ENCODE data around the gene MAGEB1. TPM values are rescaled to one million over a fixed set of nuclear protein-coding genes. Genes with fewer than 3 reads are reported as not detected.

The MAGEB1 gene
- total and polyA plus RNA-seq, 2 experiments from 2014 or later, result not detected

- no peak overlapping the region for H3K4me3 ChIP-seq
- no peaks in the 10 kb centered on the region for H3K9me3 ChIP-seq (ENCODE audit: low read depth)
- DNase-seq (ENCODE audit: low spot score), result no peak
- H4K20me1 ChIP-seq (ENCODE audit: insufficient read depth, poor library complexity, severe bottlenecking), result no peaks in the 10 kb centered on the region
- no peak overlapping the region for H2AFZ ChIP-seq
- no peak overlapping the region for H3K27ac ChIP-seq
- no peak for TF ChIP-seq EZH2 (IDR thresholded peaks at IDR 0.05; ENCODE audit: borderline replicate concordance)
- H3K79me2 ChIP-seq, result no peaks in the 10 kb centered on the region
- no peaks in the 10 kb centered on the region for H3K36me3 ChIP-seq (replicated peaks; ENCODE audit: insufficient read depth, low read depth)
- H3K27me3 ChIP-seq, result no peaks in the 10 kb centered on the region
- H3K4me1 ChIP-seq (ENCODE audit: insufficient read depth), result no peaks in the 10 kb centered on the region
- 75% methylated on average over 1 of the region's 1 CpG for WGBS (ENCODE audit: low lambda C conversion rate, missing lambda C conversion rate)
- H3K4me2 ChIP-seq, result no peak overlapping the region
- H3K9me2 ChIP-seq (replicated peaks; ENCODE audit: insufficient read depth), result no peaks in the 10 kb centered on the region
These were observed 15.8 kb downstream of the MAGEB1 start for GRCh38 chrX:30262763-30263162.

- WGBS (ENCODE audit: low lambda C conversion rate, missing lambda C conversion rate), result 83% methylated on average over 3 of the region's 3 CpGs
- no peaks in the 10 kb centered on the region for H3K9me3 ChIP-seq (ENCODE audit: low read depth)
These were observed 23.7 kb downstream of the MAGEB1 start for GRCh38 chrX:30270639-30271038.

GRCh38 chrX:30275498-30275897 is 28.6 kb downstream of the MAGEB1 start:
- DNase-seq (ENCODE audit: low spot score), result no peak
- no peaks in the 10 kb centered on the region for H3K79me2 ChIP-seq

More at GRCh38 chrX:30270639-30271038, 23.7 kb downstream of the MAGEB1 start:
- TF ChIP-seq CTCF (IDR thresholded peaks at IDR 0.05; ENCODE audit: poor library complexity) (no peak), EZH2phosphoT487 (IDR thresholded peaks at IDR 0.05; ENCODE audit: low read depth, severe bottlenecking, unreplicated experiment) (no peak), EZH2 (IDR thresholded peaks at IDR 0.05; ENCODE audit: borderline replicate concordance) (no peak)
- Histone ChIP-seq H2AFZ (no peak overlapping the region), H3K27ac (no peak overlapping the region), H3K79me2 (no peaks in the 10 kb centered on the region), H3K27me3 (no peaks in the 10 kb centered on the region), H3K4me2 (no peak overlapping the region), H4K20me1 (ENCODE audit: insufficient read depth, poor library complexity, severe bottlenecking) (no peaks in the 10 kb centered on the region), H3K4me3 (no peak overlapping the region), H3K9me2 (replicated peaks; ENCODE audit: insufficient read depth) (no peaks in the 10 kb centered on the region), H3K36me3 (replicated peaks; ENCODE audit: insufficient read depth, low read depth) (no peaks in the 10 kb centered on the region), H3K4me1 (ENCODE audit: insufficient read depth) (no peaks in the 10 kb centered on the region)
- no peak for DNase-seq (ENCODE audit: low spot score)

GRCh38 chrX:30278365-30278764 is 31.4 kb downstream of the MAGEB1 start:
- no peak overlapping the region for H3K4me3 ChIP-seq
- H3K9me3 ChIP-seq (ENCODE audit: low read depth), result no peaks in the 10 kb centered on the region
- no peaks in the 10 kb centered on the region for H3K79me2 ChIP-seq
- no peak for DNase-seq (ENCODE audit: low spot score)
- H3K4me1 ChIP-seq (ENCODE audit: insufficient read depth), result no peaks in the 10 kb centered on the region
- H3K4me2 ChIP-seq, result no peak overlapping the region
- 57% methylated on average over 1 of the region's 1 CpG for WGBS (ENCODE audit: low lambda C conversion rate, missing lambda C conversion rate)
- H3K27me3 ChIP-seq, result no peaks in the 10 kb centered on the region
- H4K20me1 ChIP-seq (ENCODE audit: insufficient read depth, poor library complexity, severe bottlenecking), result no peaks in the 10 kb centered on the region
- H3K9me2 ChIP-seq (replicated peaks; ENCODE audit: insufficient read depth), result no peaks in the 10 kb centered on the region
- TF ChIP-seq CTCF (IDR thresholded peaks at IDR 0.05; ENCODE audit: poor library complexity) (no peak), EZH2phosphoT487 (IDR thresholded peaks at IDR 0.05; ENCODE audit: low read depth, severe bottlenecking, unreplicated experiment) (no peak), EZH2 (IDR thresholded peaks at IDR 0.05; ENCODE audit: borderline replicate concordance) (no peak)
- H3K36me3 ChIP-seq (replicated peaks; ENCODE audit: insufficient read depth, low read depth), result no peaks in the 10 kb centered on the region
- no peak overlapping the region for H3K27ac ChIP-seq
- H2AFZ ChIP-seq, result no peak overlapping the region

More at GRCh38 chrX:30275498-30275897, 28.6 kb downstream of the MAGEB1 start:
- no peaks in the 10 kb centered on the region for H3K9me2 ChIP-seq (replicated peaks; ENCODE audit: insufficient read depth)
- no peak for TF ChIP-seq EZH2phosphoT487 (IDR thresholded peaks at IDR 0.05; ENCODE audit: low read depth, severe bottlenecking, unreplicated experiment)
- peak; percentile 48 for TF ChIP-seq CTCF (IDR thresholded peaks at IDR 0.05; ENCODE audit: poor library complexity)
- no peak for TF ChIP-seq EZH2 (IDR thresholded peaks at IDR 0.05; ENCODE audit: borderline replicate concordance)
- H3K4me3 ChIP-seq, result no peak overlapping the region
- no peaks in the 10 kb centered on the region for H4K20me1 ChIP-seq (ENCODE audit: insufficient read depth, poor library complexity, severe bottlenecking)
- H3K36me3 ChIP-seq (replicated peaks; ENCODE audit: insufficient read depth, low read depth), result no peaks in the 10 kb centered on the region
- H3K4me1 ChIP-seq (ENCODE audit: insufficient read depth), result no peaks in the 10 kb centered on the region
- no peaks in the 10 kb centered on the region for H3K27me3 ChIP-seq
- H3K27ac ChIP-seq, result no peak overlapping the region
- no peak overlapping the region for H3K4me2 ChIP-seq
- no peaks in the 10 kb centered on the region for H3K9me3 ChIP-seq (ENCODE audit: low read depth)
- 7% methylated on average over 1 of the region's 1 CpG for WGBS (ENCODE audit: low lambda C conversion rate, missing lambda C conversion rate)
- H2AFZ ChIP-seq, result no peak overlapping the region
